Measurements from ENCODE around the gene DNAJC6.

DNA sequence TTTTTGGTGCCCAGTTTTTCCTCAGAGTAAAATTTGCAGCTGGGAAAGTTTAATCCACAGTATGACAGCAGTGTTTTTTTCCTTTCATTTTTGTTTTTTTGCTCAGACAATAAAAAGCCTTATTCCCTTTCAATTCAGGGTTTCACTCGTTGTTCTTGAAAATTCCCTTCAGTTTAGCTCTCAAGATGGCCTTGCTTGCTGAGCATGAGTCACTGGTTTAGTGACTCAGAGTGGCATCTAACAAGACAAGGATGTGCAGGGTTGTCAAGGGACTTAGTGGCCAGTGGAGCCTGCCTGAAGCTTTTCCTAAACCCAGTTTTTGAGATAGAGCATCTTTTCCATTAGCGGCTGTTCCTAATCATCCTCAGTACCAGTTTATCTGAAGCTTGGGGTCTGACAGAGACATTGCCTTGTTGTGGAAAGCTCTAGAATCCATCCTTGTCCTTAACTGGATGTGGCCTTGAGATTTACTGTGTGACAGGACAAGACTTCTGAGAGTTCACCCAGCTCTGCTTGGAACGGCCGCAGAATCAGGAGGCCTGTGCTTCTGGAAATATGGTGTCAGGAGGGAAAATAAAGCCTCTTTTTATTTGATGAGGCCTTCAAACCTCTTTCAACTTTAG, 48.4 kb upstream of the DNAJC6 start:
- TF ChIP-seq, protein P1, sequence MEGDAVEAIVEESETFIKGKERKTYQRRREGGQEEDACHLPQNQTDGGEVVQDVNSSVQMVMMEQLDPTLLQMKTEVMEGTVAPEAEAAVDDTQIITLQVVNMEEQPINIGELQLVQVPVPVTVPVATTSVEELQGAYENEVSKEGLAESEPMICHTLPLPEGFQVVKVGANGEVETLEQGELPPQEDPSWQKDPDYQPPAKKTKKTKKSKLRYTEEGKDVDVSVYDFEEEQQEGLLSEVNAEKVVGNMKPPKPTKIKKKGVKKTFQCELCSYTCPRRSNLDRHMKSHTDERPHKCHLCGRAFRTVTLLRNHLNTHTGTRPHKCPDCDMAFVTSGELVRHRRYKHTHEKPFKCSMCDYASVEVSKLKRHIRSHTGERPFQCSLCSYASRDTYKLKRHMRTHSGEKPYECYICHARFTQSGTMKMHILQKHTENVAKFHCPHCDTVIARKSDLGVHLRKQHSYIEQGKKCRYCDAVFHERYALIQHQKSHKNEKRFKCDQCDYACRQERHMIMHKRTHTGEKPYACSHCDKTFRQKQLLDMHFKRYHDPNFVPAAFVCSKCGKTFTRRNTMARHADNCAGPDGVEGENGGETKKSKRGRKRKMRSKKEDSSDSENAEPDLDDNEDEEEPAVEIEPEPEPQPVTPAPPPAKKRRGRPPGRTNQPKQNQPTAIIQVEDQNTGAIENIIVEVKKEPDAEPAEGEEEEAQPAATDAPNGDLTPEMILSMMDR (conservative IDR thresholded peaks at IDR 0.05) = no peak
- no peak for TF ChIP-seq ZFX (IDR thresholded peaks at IDR 0.05)
